SU-DHL-6 (cell line): ENCODE results near the gene ALKBH5.

ENCODE experiments used
- H2AFZ ChIP-seq: fragments of 200-600 bp; sonication (generic); 2 replicates; pipeline ENCODE4 v1.6.1; 2014; ENCODE audit warnings: low read depth, mild to moderate bottlenecking, moderate library complexity, mixed read lengths, antibody characterized with exemption, low read length; ENCODE audit not compliant: severe bottlenecking
- H3F3A ChIP-seq: fragments of 200-600 bp; shearing (Covaris generic); 2 replicates; pipeline ENCODE4 v1.6.0; 2016; ENCODE audit warnings: antibody characterized with exemption, mild to moderate bottlenecking; ENCODE audit not compliant: insufficient read depth
- H3K27ac ChIP-seq: fragments of 200-600 bp; sonication (generic); 2 replicates; pipeline ENCODE4 v1.5.1; 2016; ENCODE audit warnings: low read depth, mild to moderate bottlenecking, low read length, moderate library complexity, mixed read lengths
- H3K27me3 ChIP-seq: fragments of 200-600 bp; sonication (generic), shearing (Covaris generic); 2 replicates; pipeline ENCODE4 v1.6.0; 2014; ENCODE audit warnings: mild to moderate bottlenecking, low read length
- H3K36me3 ChIP-seq: fragments of 200-600 bp; sonication (generic); 2 replicates; pipeline ENCODE4 v1.6.1; 2014; ENCODE audit warnings: mild to moderate bottlenecking, low read length, mixed read lengths
- H3K4me2 ChIP-seq: fragments of 300-600, 200-600 bp; shearing (Covaris generic), sonication (generic); 2 replicates; pipeline ENCODE4 v1.6.0; 2014; ENCODE audit warnings: low read length, low read depth, mild to moderate bottlenecking; ENCODE audit not compliant: poor library complexity, severe bottlenecking
- H3K4me3 ChIP-seq: fragments of 200-600 bp; sonication (generic); 2 replicates; pipeline ENCODE4 v1.5.1; 2014; ENCODE audit warnings: antibody characterized with exemption, low read length, mild to moderate bottlenecking, mixed read lengths; ENCODE audit not compliant: insufficient read depth, poor library complexity, severe bottlenecking
- H3K79me2 ChIP-seq: fragments of 200-600 bp; sonication (generic); 2 replicates; pipeline ENCODE4 v1.6.1; 2014; ENCODE audit warnings: mild to moderate bottlenecking, low read length, moderate library complexity; ENCODE audit not compliant: insufficient read depth
- H3K9ac ChIP-seq: fragments of 200-600 bp; sonication (generic); 2 replicates; pipeline ENCODE4 v1.7.0; 2014; ENCODE audit warnings: mild to moderate bottlenecking, low read length
- H3K9me2 ChIP-seq: fragments of 200-600 bp; sonication (generic); replicated peaks from 2 replicates; pipeline ENCODE4 v1.6.1; 2014; ENCODE audit warnings: low read length; ENCODE audit not compliant: insufficient read depth
- H3K9me3 ChIP-seq: fragments of 200-600 bp; sonication (generic); 2 replicates; pipeline ENCODE4 v1.6.1; 2014; ENCODE audit warnings: low read length, mixed read lengths; ENCODE audit not compliant: insufficient read depth
- H4K20me1 ChIP-seq: fragments of 200-600 bp; sonication (generic); 2 replicates; pipeline ENCODE4 v1.6.1; 2014; ENCODE audit warnings: low read depth, mild to moderate bottlenecking, antibody characterized with exemption, low read length, moderate library complexity, mixed read lengths
- CTCF ChIP-seq: fragments of 200-600 bp; sonication (generic); IDR thresholded peaks from one replicate; pipeline ENCODE4 v1.5.1; 2017; ENCODE audit warnings: antibody characterized with exemption, mild to moderate bottlenecking, low read length, moderate library complexity; ENCODE audit not compliant: insufficient read depth, poor library complexity, severe bottlenecking
- EZH2phosphoT487 ChIP-seq: fragments of 200-600 bp; sonication (generic), shearing (Covaris generic); conservative IDR thresholded peaks from 2 replicates; pipeline ENCODE4 v1.6.1; 2018; ENCODE audit warnings: mild to moderate bottlenecking, antibody characterized with exemption, low read length, moderate library complexity, mixed read lengths

Gene ALKBH5

GRCh38 chr17:18179804-18180203 is 3.8 kb upstream of the ALKBH5 start:
- no peak overlapping the region for H3K27ac ChIP-seq

GRCh38 chr17:18181358-18181757 is 2.3 kb upstream of the ALKBH5 start:
- H3K9me2 ChIP-seq: no peaks in the 10 kb centered on the region
- H3K9me3 ChIP-seq: no peaks in the 10 kb centered on the region
- no peak overlapping the region for H3K4me2 ChIP-seq
- H3F3A ChIP-seq: no peaks in the 10 kb centered on the region
- peaks cover 23% of the 10 kb centered on the region for H3K79me2 ChIP-seq
- H3K4me3 ChIP-seq: no peak overlapping the region
- peaks cover 18% of the 10 kb centered on the region; the same call in 1 of the 2 replicates for H4K20me1 ChIP-seq
- H2AFZ ChIP-seq: no peak overlapping the region
- no peak overlapping the region for H3K9ac ChIP-seq
- H3K27ac ChIP-seq: no peak overlapping the region
- TF ChIP-seq EZH2phosphoT487: no peak
- TF ChIP-seq CTCF: no peak
- H3K36me3 ChIP-seq: 0 out of 2 replicates have a peak, but pooled peaks cover 2% of the 10 kb centered on the region
- H3K27me3 ChIP-seq: no peaks in the 10 kb centered on the region

More at GRCh38 chr17:18179804-18180203, 3.8 kb upstream of the ALKBH5 start:
- Histone ChIP-seq H3F3A (no peaks in the 10 kb centered on the region), H3K36me3 (no peaks in the 10 kb centered on the region), H3K4me2 (no peak overlapping the region), H4K20me1 (peaks cover 3% of the 10 kb centered on the region; the same call in 1 of the 2 replicates), H2AFZ (no peak overlapping the region), H3K9me3 (no peaks in the 10 kb centered on the region), H3K9me2 (no peaks in the 10 kb centered on the region), H3K27me3 (no peaks in the 10 kb centered on the region), H3K4me3 (no peak overlapping the region), H3K79me2 (peaks cover 8% of the 10 kb centered on the region), H3K9ac (no peak overlapping the region)
- TF ChIP-seq EZH2phosphoT487 (no peak), CTCF (no peak)

- Histone ChIP-seq H3K4me3 (peak overlapping the region; percentile 90), H3K9me2 (no peaks in the 10 kb centered on the region)
Measured at GRCh38 chr17:18182110-18182977, 1.3 kb upstream of the ALKBH5 start.

More at GRCh38 chr17:18182110-18182977, 1.3 kb upstream of the ALKBH5 start:
- Histone ChIP-seq H3F3A (no peaks in the 10 kb centered on the region), H3K36me3 (0 out of 2 replicates have a peak, but pooled peaks cover 3% of the 10 kb centered on the region), H2AFZ (peak overlapping the region; percentile 83), H4K20me1 (peaks cover 24% of the 10 kb centered on the region), H3K27me3 (no peaks in the 10 kb centered on the region), H3K9ac (peak overlapping the region; percentile 88), H3K27ac (peak overlapping the region; percentile 92), H3K4me2 (peak overlapping the region; percentile 65), H3K79me2 (peaks cover 33% of the 10 kb centered on the region), H3K9me3 (no peaks in the 10 kb centered on the region)
- TF ChIP-seq EZH2phosphoT487: no peak
- no peak for TF ChIP-seq CTCF
